SW 1271 (cell line): ENCODE measurements around the gene CD38.
A peak's percentile ranks its signal among the peaks of the same experiment; 100 is the strongest.
"Not testable (repeated sequence)": the region's sequence is repeated elsewhere in the genome, so short reads cannot be mapped to it uniquely, and the experiment has no call there.

Experiments used
- DNase-seq, 2 experiments: peaks; one replicate each; lab custom pipeline; 2025; lab: John Stamatoyannopoulos, UW

CD38 gene

GRCh38 chr4:15778289-15779241 lies at the start of gene CD38:
TSS of gene CD38 (plus strand) at chr4:15778328. CDS start at chr4:15778415, 87 bp downstream.
- DNase-seq = no peak

- DNase-seq = peak; percentile 6 to 60
These were observed 48.1 kb upstream of the CD38 start for GRCh38 chr4:15729910-15730533.

DNA sequence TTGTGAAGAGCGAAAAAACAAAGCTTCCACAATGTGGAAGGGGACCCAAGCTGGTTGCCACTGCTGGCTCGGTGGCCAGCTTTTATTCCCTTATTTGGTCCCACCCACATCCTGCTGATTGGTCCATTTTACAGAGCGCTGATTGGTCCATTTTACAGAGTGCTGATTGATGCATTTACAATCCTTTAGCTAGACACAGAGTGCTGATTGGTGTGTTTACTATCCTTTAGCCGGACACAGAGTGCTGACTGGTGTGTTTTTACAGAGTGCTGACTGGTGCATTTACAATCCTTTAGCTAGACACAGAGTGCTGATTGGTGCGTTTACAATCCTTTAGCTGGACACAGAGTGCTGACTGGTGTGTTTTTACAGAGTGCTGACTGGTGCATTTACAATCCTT lies 45.1 kb upstream of the CD38 start:
- not testable (repeated sequence) for DNase-seq

GRCh38 chr4:15735536-15735935 lies 42.6 kb upstream of the CD38 start:
- no peak for DNase-seq

- DNase-seq = no peak
These were observed 41.5 kb upstream of the CD38 start for GRCh38 chr4:15736514-15737050.

DNA sequence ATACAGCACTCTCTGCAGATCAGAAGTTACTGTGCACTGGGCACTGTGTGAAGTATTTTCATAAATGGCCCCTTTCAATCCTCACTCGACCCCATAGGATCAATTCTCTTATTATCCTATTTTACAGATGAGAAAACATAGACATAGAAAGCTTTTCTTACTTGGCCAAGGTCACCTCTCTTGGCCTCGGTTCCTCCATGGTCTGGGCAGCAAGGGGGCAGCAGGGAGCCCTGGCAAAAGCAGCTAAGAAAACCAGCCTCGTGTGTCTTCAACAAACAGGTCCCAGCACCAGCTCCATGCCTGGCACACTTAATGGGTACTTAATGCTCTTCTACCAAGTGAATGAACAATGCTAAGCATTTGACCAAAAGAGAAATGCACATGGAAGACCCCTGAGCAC lies 40.9 kb upstream of the CD38 start:
- no peak for DNase-seq

DNA sequence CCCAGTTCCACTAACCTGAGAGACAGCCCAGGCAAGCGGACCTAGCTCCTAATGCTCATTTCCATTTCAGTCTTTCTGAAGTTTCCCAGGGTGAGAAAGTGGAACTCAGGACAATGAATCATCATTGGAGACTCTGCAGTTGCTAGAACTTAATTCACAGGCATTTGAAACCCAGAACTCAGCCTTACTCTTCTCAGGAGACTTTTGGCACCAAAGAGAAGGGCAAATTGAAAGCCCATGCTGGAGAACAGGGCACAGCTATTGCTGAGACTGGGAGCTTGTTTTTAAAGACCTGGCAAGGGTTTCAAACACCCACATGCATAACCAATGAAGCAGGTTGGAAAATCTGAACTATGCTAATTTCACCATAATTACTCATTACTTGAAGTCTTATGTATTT lies 39.3 kb upstream of the CD38 start:
- DNase-seq = no peak

DNA sequence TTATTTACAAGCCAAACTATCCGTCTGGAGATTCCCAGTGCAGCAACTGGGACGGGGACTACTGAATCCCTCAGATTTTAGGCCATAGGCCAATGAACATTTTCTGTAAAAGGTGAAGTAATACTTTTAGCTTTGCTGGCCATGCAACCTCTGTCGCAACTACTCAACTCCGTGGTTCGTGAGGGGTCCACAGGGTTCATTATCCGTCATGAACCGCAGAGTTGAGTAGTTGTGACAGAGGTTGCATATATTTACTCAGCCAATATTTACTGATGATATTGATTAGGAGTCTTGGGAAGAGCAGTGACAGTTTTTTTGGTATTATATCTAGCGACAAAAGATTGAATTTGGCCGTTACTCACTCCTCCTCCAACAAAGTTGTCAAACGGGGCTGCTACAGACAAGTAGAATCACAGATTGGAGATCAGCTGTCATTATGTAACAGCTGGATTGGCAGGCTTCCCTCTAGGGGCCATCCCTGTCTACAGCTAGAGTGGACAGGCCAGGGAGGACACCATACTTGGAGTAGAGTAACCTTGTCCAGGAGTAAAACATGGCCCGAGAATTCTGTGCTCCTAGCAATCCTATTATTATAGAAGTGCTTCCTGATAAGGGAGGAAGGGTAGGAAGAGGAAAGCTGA lies 37.2 kb upstream of the CD38 start:
- DNase-seq = no peak

- DNase-seq = no peak
These were observed 36.0 kb upstream of the CD38 start for GRCh38 chr4:15742083-15742582.

DNA sequence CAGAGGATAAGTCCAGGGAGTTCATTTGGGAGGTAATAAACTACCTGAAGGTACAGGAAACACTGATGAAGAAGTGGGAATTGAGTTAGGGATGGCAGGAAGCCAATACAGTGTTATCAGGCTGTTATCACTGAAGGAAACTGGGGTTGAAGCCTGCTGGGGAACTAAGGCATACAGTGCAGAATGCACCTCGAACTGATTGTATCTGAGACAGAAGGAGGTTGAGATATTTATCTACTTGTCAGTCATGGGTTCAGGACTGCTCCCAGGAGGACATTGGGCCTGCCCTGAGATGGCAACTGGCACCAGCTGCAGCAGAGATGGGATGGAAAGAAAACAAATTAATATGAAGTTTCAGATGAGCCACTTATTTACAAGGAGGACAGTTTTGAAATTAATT lies 35.5 kb upstream of the CD38 start:
- DNase-seq = no peak

GRCh38 chr4:15744016-15744545 lies 34.0 kb upstream of the CD38 start:
- DNase-seq = no peak

DNA sequence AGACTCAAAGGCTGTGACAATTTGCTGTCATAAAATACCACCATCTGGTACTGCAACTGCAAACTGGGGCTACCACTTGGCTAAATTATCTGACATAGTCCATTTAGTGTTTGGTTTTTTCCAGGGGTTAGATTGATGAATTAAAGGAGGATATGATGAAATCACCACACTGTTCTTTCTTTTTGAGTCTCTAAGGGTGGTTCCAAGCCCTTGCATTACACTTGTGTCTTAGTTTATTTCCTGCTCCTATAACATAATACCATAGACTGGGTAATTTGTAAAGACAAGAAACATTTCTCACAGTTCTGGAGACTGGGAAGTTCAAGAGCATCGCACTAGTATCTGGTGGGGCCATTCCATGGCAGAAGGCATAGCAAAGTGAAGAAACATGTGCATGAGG lies 32.0 kb upstream of the CD38 start:
- no peak for DNase-seq

DNA sequence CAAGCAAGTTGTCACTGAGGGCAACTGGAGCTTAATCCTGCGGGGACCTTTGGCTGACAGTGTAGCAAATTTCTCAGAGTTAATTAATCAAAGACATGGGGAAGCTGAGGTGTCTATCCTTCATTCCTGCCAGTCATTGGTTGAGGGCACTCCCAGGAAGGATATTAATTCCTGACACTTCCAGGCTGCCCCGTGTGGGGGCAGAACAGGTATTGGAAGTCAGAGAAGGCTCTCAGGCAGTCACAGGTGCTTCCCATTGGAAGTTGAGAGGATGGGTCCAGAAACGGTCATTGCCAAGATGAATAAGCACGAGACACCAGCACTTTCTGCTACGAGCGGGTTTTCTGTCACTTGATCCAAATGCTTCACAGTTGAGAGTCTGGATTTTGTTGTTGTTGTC lies 29.1 kb upstream of the CD38 start:
- no peak for DNase-seq

- DNase-seq = no peak
These were observed 27.0 kb upstream of the CD38 start for GRCh38 chr4:15751153-15751552.

DNA sequence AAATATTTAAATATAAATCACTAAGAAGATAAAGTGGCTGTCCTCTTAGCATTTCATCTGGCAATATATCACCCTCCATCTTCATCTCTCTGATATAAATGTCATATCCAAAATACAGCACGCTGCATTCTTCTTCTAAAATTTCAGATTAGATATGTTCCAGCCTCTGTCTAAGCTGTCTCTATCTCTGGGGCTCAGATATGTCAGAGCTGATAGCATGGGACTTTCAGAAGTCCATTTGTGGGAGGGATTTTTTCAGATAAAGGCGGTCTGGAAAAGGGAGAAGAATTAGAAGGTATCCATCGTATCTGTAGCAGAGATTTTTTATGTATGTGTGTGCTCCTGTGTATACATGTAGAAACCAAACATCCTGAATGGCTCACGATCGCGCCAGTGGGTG lies 25.0 kb upstream of the CD38 start:
- no peak for DNase-seq

DNA sequence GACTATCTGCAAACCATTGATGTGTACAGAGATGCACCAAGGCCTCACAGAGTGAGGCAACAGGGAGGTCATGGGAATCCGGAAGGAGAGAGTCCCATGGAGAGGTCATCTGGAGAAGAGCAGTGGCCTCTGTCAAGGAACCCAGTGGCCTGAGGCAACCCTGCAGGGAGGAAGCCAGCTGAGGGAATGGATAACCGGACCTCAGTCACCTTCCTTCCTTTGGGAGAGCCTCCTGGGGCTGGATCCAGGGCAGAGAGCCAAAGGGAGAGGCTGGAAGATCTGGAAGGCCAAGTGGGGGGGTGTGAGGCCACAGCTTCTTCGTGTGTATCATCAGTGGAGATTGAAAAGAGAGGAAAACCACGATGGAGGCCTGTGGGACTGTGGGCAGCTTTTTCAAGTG lies 24.3 kb upstream of the CD38 start:
- DNase-seq = no peak

DNA sequence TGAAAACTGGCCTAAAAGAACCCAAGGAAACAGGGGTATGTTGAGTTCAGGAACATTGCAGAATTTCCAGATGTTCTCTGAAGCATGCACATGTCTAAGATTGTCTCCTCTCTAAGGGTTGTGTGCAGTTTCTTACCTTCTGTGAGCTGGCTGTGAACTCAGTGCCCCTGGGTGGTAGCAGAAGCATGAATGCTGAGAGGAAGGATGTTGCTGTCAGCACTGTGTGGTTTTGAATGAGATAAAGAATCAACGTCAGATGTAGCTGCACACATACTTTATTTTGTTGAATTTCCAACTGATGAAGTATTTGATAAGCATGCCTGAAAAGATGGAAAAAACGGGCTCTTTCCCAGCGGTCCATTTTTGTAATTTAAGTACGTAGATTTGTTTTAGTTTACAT lies 23.8 kb upstream of the CD38 start:
- peak in 1 of 2 experiments; percentile 4 for DNase-seq

DNA sequence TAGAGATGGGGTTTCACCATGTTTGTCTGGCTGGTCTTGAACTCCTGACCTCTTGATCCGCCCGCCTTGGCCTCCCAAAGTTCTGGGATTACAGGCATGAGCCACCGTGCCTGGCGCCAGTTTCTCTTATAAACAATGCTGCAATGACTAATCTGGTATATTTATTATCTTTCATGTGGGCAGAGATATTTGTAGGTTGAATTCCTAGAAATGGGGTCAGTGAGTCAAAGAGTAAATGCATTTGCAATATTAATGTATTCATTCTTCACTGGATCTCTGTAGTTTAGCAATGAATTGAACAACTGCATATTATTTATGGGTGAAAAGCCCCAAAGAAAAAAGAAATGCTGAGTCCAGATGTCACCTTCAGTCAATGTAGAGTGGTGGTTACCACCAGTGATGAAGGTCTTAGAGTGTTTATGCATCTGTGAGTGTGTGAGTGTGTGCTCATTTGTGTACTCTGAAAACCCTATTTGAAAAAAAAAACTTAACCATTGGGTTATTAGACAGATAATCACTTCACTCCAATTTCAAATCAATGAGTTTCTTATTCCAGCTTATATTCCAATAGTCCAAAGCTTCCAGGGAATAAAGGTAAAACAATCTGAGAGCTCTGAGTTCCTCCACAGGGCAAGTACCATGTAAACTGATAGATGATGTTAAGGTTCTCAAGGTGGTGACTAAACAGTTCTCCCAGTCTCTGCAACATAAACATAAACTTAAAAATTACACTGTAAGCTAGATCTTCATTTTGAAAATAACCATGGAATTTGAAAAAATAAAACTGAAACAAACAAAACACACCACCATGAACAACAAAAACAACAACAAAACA lies 22.6 kb upstream of the CD38 start:
- no peak for DNase-seq

DNA sequence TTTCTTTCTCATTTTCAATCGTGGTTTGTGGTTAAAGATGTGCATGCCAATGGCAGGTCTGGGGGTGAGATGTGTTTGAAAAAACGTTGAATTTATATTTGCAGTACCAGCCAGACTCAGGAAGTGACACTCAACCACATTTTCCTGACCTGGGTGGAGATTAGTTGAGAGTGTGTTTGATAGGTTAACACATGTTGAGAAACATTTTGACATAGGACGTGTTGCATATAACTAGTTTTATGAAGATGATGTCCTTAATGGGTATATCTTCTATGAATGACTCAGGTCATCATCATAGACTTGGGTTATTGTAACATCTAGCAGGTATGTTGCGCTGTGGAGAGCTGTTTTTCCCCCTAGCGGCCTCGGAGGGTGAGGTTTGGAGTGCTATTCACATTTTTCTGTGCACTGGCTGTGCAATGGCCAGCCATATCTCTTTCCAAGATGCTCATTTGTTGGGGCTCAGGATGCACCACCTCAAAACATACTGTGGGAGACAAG lies 21.7 kb upstream of the CD38 start:
- DNase-seq = peak in 1 of 2 experiments; percentile 5

DNA sequence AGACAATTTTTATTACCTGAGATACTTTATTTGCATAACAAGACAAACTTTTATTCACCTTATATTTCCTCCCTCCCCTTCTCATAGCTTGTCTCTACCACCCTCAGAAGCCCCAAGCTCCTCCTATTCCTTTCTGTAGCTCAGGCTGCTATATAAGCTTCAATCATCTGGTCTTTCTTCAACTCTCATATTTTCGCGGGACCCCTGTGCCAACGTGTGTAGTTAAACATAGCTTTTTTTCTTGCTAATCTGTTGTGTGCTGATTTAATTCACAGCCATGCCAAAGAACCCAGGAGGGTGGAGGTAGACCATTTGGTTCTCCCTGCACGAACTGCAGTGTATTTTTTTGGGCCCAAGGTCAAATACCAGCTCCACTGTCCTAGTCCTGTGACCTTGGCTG lies 21.1 kb upstream of the CD38 start:
- no peak for DNase-seq

DNA sequence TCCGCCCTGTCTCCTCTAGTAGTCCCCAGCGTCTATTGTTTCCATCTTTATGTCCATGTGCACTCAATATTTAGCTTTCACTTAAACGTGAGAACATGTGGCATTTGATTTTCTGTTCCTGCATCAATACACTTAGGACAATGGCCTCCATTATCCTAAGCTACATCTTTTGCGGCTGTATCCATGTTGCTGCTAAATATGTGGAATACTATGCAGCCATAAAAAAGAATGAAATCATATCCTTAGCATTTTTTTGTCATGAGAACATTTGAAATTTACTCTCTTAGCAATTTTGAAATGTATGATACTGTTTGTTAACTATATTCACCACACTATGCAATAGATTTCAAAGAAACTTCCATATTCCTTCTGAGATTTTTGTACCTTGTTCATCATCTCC lies 19.8 kb upstream of the CD38 start:
- no peak for DNase-seq
